ENCODE results near the gene PCK2.

DNA sequence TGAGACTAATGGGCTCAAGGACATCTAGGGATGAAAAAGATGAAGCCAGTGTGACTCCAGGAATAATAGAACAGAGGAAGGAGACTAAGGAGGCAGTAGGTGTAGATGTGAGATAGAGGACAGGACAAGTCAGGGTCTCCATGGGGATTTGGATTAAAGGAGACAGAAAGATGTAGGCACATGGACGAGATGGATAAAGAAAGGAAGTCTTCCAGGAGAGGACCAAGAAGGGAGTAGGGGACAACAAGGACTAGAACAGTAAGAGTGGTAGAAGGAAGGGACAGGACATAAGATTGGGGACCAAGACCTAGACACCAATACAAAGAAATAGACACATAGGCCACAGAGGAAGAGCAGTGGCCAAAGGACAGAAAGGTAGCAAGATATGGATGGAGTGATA lies 7.1 kb upstream of the PCK2 start:
- no peak for TF ChIP-seq CTCF (IDR thresholded peaks at IDR 0.05)
- TF ChIP-seq POLR2AphosphoS5 (IDR thresholded peaks at IDR 0.05): no peak
- no peak for TF ChIP-seq POLR2A (IDR thresholded peaks at IDR 0.05)

All from transverse colon (tissue), 4 donors.